ENCODE data around the gene ELMO1. TPM values are rescaled to one million over a fixed set of nuclear protein-coding genes. Genes with fewer than 3 reads are reported as not detected.
"Not testable (repeated sequence)": the region's sequence is repeated elsewhere in the genome, so short reads cannot be mapped to it uniquely, and the experiment has no call there.

ELMO1 gene
- total RNA-seq, 1 experiment from 2014 or later, result not detected

DNA sequence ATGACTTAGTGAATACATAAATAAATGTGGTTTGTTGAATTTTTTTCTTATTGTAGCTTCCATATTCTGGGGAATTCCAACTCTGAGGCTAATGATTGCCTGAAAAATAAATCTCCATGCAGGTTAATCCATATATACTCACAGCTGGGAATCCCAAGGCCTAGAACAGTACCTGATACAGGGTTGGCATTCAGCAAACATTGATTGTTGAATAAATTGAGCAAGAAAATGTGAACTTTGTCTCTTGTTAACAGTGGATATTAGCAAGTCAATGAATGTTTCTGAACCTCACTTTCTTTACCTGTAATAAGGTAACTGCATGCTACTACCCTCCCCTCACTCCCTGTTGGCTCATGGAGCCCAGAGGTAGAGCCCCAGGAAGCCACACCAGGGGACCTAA lies 470.8 kb downstream of the ELMO1 start:
- H3K4me3 ChIP-seq (ENCODE audit: low read length), result no peak overlapping the region
- ChIA-PET POLR2A (ENCODE audit: unreplicated experiment) (no interaction called here), CTCF (no interaction called here)
- H3F3A ChIP-seq (ENCODE audit: low read length, unreplicated experiment), result no peaks in the 10 kb centered on the region
- no TSS peak for BruUV-seq (replicated peaks)
- no peaks in the 10 kb centered on the region for H3K36me3 ChIP-seq (ENCODE audit: low read depth, low read length)
- no peaks in the 10 kb centered on the region for H3K4me1 ChIP-seq (ENCODE audit: insufficient read depth, low read length)
- TF ChIP-seq CTCF (conservative IDR thresholded peaks at IDR 0.05; ENCODE audit: low read depth, low read length), result no peak
- TF ChIP-seq EZH2 (IDR thresholded peaks at IDR 0.05; ENCODE audit: low read length, unreplicated experiment), result no peak
- no peak for TF ChIP-seq EZH2phosphoT487 (IDR thresholded peaks at IDR 0.05; ENCODE audit: borderline replicate concordance, low read length)
- peaks cover 29% of the 10 kb centered on the region for H3K27me3 ChIP-seq (ENCODE audit: low read length)
- no peak overlapping the region for H3K27ac ChIP-seq (ENCODE audit: low read length)
- intact Hi-C loops (cut with micrococcal nuclease), result no loop called here
- H4K20me1 ChIP-seq (ENCODE audit: low read length), result no peaks in the 10 kb centered on the region
- H2AFZ ChIP-seq (ENCODE audit: low read length), result no peak overlapping the region
- DNase-seq (no peak), ATAC-seq (no peak)
- H3K9me3 ChIP-seq (ENCODE audit: low read length), result no peaks in the 10 kb centered on the region
- no peaks in the 10 kb centered on the region for H3K79me2 ChIP-seq (ENCODE audit: low read length)
- no peak overlapping the region for H3K9ac ChIP-seq (ENCODE audit: low read length)
- no peak overlapping the region for H3K4me2 ChIP-seq (ENCODE audit: low read length)
- no peaks in the 10 kb centered on the region for H3K9me2 ChIP-seq (replicated peaks; ENCODE audit: low read length)

DNA sequence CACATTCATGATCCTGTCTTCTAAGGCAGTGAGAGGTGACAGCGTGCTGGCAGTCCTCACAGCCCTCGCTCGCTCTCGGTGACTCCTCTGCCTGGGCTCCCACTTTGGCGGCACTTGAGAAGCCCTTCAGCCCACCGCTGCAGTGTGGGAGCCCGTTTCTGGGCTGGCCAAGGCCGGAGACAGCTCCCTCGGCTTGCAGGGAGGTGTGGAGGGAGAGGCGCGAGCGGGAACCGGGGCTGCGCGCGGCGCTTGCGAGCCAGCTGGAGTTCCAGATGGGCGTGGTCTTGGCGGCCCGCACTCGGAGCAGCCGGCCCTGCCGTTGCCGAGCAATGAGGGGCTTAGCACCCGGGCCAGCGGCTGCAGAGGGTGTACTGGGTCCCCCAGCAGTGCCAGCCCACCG lies 475.1 kb downstream of the ELMO1 start:
- H3K4me1 ChIP-seq (ENCODE audit: insufficient read depth, low read length); BruUV-seq (replicated peaks); H3K9me3 ChIP-seq (ENCODE audit: low read length); POLR2A ChIA-PET (ENCODE audit: unreplicated experiment); H3K79me2 ChIP-seq (ENCODE audit: low read length); H3F3A ChIP-seq (ENCODE audit: low read length, unreplicated experiment); DNase-seq; intact Hi-C loops (cut with micrococcal nuclease); ATAC-seq; H3K9ac ChIP-seq (ENCODE audit: low read length); CTCF ChIA-PET; H2AFZ ChIP-seq (ENCODE audit: low read length); H3K27ac ChIP-seq (ENCODE audit: low read length); H3K36me3 ChIP-seq (ENCODE audit: low read depth, low read length); H3K4me3 ChIP-seq (ENCODE audit: low read length); H4K20me1 ChIP-seq (ENCODE audit: low read length); H3K4me2 ChIP-seq (ENCODE audit: low read length); H3K9me2 ChIP-seq (replicated peaks; ENCODE audit: low read length): not testable (repeated sequence)
- H3K27me3 ChIP-seq (ENCODE audit: low read length), result 0 out of 2 replicates have a peak, but pooled peaks cover 11% of the 10 kb centered on the region

DNA sequence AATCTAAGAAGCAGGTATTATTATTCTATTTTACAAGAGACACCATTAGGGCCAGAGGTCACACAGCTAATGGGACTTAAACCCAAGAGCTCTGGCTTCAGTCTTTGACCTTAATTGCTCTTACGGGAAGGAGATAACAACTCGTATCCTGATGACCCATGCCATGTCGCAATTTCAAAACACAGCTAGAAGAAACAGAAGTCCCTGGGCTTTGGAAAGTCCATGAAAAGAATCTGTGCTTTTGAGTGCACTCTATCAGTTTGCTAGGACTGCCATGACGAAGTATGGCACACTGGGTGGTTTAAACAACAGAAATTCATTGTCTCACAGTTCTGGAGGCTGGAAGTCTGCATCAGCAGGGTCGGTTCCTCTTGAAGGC lies 476.5 kb downstream of the ELMO1 start:
- intact Hi-C loops (cut with micrococcal nuclease), result no loop called here
- Histone ChIP-seq H4K20me1 (ENCODE audit: low read length) (no peaks in the 10 kb centered on the region), H3K9me3 (ENCODE audit: low read length) (no peaks in the 10 kb centered on the region), H3F3A (ENCODE audit: low read length, unreplicated experiment) (no peaks in the 10 kb centered on the region), H3K79me2 (ENCODE audit: low read length) (no peaks in the 10 kb centered on the region), H3K9me2 (replicated peaks; ENCODE audit: low read length) (no peaks in the 10 kb centered on the region), H3K27me3 (ENCODE audit: low read length) (0 out of 2 replicates have a peak, but pooled peaks cover 8% of the 10 kb centered on the region), H3K4me3 (ENCODE audit: low read length) (no peak overlapping the region), H2AFZ (ENCODE audit: low read length) (no peak overlapping the region), H3K4me1 (ENCODE audit: insufficient read depth, low read length) (no peaks in the 10 kb centered on the region), H3K4me2 (ENCODE audit: low read length) (no peak overlapping the region), H3K27ac (ENCODE audit: low read length) (no peak overlapping the region), H3K36me3 (ENCODE audit: low read depth, low read length) (no peaks in the 10 kb centered on the region), H3K9ac (ENCODE audit: low read length) (no peak overlapping the region)
- no TSS peak for BruUV-seq (replicated peaks)
- DNase-seq (no peak), ATAC-seq (no peak)
- TF ChIP-seq EZH2phosphoT487 (IDR thresholded peaks at IDR 0.05; ENCODE audit: borderline replicate concordance, low read length) (no peak), CTCF (conservative IDR thresholded peaks at IDR 0.05; ENCODE audit: low read depth, low read length) (no peak), EZH2 (IDR thresholded peaks at IDR 0.05; ENCODE audit: low read length, unreplicated experiment) (no peak)
- ChIA-PET CTCF (no interaction called here), POLR2A (ENCODE audit: unreplicated experiment) (no interaction called here)
